GM18868 (cell line): ENCODE results near the gene GINS2.

Source experiments
- ATAC-seq: cut with Tn5 transposase; IDR thresholded peaks from one replicate; pipeline ENCODE4 v1.9.1; 2021; ENCODE audit warnings: mild to moderate bottlenecking, moderate library complexity; ENCODE audit not compliant: unreplicated experiment

Gene GINS2

GRCh38 chr16:85643631-85644030 lies 45.1 kb downstream of the GINS2 start:
- ATAC-seq: no peak

DNA sequence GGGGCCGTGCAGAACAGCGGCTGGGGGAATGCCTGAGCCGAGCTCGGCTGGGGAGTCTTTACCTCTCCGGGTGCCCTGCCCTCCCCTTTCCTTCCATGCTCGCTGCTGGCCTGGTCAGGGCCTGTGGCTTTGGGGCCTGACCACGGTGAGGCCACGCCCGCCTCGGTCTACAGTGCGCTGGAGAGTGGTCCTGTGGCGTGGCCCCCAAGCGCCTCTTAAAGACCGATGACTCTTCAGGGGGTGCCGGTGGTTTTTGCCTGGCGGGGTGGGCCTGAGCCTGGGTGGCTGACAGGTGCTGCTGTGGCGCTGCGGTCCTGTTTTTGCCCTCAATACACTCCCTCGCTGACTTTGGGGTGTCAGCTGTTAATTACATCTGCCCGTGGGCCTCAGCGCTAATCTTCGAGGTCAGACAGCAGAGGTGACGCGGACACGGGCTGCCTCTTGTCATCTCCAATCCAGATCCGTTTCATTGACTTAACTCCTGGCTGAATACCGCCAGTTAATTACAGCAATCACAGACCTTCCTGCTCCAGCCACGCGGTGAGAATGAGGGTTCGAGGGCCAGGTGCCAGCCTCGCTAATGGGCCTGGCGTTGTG lies 45.9 kb downstream of the GINS2 start:
- no peak for ATAC-seq

GRCh38 chr16:85641776-85642176 lies 47.0 kb downstream of the GINS2 start:
- ATAC-seq: no peak

GRCh38 chr16:85641305-85641704 lies 47.4 kb downstream of the GINS2 start:
- ATAC-seq: no peak

DNA sequence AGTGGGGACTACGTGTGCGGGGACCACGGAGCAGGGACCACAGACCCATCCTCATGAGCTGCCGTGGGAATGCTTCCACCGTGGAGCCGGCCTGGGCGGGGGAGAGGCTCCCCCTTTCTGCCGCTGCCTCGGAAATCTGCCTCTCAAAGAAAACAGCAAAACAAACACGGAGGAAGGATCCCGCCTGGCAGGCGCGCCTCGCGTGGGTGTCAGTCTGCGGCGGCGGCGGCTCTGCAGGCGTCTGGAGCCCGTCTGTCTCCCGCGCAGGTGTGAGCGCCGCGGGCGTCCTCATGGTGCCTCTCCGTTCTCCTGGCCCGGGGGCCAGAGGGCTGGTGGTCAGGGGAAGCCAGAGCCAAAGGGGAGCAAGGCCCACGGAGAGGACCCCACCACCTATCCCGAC lies 48.2 kb downstream of the GINS2 start:
- no peak for ATAC-seq

GRCh38 chr16:85640254-85640558 lies 48.5 kb downstream of the GINS2 start:
- no peak for ATAC-seq

DNA sequence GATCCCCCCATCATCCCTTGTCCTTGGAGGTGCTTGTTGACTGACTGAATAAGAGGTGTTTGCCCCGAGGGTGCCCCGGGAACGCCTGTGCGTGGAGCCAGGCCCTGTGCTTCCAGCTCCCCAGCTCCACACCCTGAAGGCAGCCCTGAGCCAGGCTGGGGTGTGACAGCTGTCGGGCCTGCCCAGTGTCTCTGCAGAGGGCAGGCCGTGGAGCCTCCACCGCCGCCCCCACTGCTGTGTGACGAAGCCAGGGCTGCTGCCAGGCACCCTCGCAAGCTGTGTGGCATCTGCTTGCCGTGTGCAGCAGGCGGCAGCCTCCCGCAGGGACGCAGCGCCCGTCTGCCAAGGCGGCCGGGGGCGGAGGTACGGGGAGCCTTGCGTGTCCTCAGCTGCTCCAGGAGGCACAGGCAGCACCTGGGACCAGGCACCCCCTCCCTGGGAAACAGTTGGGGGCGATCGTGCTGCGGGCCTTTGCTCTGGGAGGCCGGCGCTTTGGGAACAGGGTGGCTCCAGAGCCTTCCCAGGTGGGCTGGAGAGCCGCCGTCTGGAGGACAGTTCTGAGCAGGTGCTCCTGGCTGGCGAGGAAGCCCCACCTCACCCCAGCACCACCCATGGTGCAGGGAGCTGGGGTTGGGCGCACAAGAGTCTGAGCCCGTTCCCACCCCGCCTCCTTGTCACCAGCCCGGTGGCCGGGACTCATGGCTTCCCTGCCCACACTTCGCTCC lies 49.1 kb downstream of the GINS2 start:
- no peak for ATAC-seq

- no peak for ATAC-seq
These were observed 49.9 kb downstream of the GINS2 start for GRCh38 chr16:85638695-85639409.

DNA sequence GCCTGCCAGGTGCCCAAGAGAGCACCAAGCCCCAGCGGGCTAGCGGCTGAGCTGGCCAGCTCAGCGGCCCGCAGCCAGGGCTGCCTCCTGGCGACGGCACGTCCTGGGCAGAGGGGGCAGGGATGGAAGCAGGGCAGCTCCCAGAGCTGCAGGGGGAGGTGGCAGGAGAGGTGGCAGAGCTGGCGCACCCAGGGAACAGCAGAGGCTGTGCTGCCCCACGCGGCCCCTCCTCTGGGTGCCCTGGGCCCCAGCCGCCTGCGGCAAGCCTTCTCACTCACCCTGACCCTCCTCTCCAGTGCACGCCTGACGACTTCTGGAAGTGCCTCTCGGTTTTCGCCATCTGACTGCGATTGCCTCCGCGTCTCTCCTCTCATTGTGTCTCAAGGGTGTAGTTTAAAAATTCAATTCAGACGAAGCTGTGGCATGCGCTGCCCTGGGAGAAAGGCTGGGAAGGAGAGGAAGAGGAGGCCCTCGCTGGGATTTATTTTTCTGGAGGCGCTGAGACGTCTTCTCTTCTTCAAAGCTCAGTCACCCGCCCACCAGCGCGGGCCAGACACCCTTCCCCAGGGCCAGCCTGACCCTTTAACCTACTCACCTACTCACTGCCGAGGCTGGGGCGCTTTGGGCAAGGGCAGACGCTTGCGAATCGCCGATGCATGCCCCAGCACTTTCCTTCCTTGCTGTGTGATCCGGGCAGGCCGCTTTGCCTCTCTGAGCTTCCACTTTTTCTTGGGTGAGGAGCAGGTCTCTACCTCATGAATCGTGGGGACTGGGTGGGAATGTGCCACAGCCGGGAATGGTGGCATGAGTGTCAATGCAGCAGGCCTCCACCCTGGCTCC lies 50.7 kb downstream of the GINS2 start:
- ATAC-seq: no peak

GRCh38 chr16:85637061-85637807 lies 51.5 kb downstream of the GINS2 start:
- no peak for ATAC-seq

GRCh38 chr16:85636234-85636812 lies 52.4 kb downstream of the GINS2 start:
- ATAC-seq: no peak

GRCh38 chr16:85635545-85636140 lies 53.1 kb downstream of the GINS2 start:
- no peak for ATAC-seq

GRCh38 chr16:85634747-85635544 lies 53.8 kb downstream of the GINS2 start:
- ATAC-seq: no peak

- ATAC-seq: no peak
These were observed 54.9 kb downstream of the GINS2 start for GRCh38 chr16:85633888-85634287.

DNA sequence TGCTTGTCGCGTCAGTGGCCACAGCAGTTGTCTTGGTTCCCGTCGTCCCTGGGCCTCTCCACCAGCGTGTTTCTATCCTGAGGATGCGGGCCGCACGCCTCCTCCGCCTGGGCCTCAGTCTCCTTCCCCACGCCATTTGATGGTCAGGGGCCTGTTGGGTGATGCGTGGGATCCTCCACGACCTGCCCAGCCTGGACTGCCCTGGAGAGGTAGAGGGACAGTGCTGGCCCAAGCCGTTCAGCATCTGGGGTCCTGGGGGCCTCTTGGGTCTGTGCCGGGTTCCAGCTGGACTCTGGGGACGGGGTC lies 55.4 kb downstream of the GINS2 start:
- no peak for ATAC-seq

DNA sequence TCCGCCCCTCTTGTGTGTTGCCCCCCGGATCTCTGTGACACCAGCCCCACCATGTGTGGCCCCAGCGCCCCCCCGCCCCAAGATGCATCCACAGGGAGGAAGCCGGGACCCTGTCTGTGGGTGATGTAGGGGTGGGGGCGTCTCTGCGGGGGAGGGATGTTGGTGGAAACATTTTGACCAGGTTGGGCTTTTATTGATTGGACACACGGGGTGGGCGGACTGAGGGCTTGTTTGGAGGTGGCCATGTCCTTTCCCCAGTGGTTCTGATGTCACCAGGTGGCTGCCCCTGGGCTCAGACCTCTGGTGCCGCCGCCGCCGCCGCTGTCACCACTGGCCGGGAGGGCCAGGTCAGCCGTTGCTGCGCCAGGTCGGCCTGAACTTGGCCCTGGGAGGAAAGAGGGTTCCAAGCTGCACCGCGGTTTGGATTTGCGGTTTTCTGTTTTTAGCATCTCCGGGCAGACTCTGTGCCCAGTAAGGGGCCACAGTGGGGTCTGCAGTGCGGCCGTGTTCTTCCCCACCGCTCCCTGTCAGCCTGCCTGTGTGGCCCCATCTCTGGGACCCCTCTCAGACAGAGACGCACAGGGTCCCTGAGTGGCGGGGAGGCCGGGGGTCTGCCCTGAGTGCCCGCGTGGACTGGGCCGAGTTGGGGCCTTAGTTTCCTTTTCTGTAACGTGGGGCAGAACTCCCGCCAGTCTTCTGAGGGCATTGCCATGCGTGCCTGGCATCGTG lies 55.9 kb downstream of the GINS2 start:
- ATAC-seq: no peak

DNA sequence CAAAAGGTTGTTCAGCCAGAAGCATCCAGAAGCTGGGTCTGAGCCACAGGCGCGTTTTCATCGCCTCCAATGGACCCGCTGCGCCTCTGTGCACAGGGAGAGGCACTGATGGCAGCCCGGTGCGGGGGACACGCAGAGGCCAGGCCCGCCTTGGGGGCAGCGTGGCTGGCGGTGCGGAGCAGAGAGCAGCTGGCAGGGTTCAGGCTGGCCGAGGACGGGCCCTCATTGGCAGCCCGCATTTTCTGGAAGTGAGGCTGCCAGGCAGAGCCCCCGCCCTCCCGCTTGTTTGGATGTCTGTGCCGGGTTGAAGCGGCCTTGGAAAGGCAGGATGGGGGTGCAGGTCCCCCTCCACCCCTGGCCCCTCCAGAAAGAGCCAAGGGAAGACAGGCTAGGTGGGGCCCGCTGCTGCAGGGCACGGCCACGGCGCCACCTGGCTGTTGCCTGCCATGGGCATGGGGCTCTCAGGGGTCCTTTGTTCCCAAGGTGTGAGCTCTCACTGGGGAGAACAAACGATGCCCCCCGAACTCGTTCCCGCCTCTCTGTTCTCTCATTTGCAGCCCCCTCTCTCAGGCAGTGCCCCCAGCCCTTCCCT lies 56.9 kb downstream of the GINS2 start:
- ATAC-seq: no peak

- ATAC-seq: no peak
These were observed 57.5 kb downstream of the GINS2 start for GRCh38 chr16:85631230-85631629.
